Stimulated activated CD8-positive, alpha-beta memory T cell treated with anti-CD3 and anti-CD28 coated beads, Interleukin-7, amount 100 ng/mL, for 1 hour (primary cell): Measurements from ENCODE around the gene TANC1.

Experiments used
- DNase-seq, 2 donors: peaks; one replicate each; pipeline ENCODE4 v3.0.0-alpha.2; 2020; ENCODE audit warnings: low read depth in 2 of 2

Gene TANC1

GRCh38 chr2:159195697-159196096 is 227.3 kb downstream of the TANC1 start:
- DNase-seq = no peak

GRCh38 chr2:159196393-159196925 is 228.0 kb downstream of the TANC1 start:
- DNase-seq = no peak

GRCh38 chr2:159199236-159199635 is 230.8 kb downstream of the TANC1 start:
- DNase-seq = no peak

- no peak for DNase-seq
Observed at GRCh38 chr2:159199761-159200465, 231.5 kb downstream of the TANC1 start.

- no peak for DNase-seq
Observed at GRCh38 chr2:159200498-159200897, 232.1 kb downstream of the TANC1 start.

- DNase-seq = no peak
Observed at GRCh38 chr2:159201360-159202063, 233.1 kb downstream of the TANC1 start.

GRCh38 chr2:159202568-159203071 is 234.2 kb downstream of the TANC1 start:
- DNase-seq = no peak

- no peak for DNase-seq
Observed at GRCh38 chr2:159204381-159205144, 236.1 kb downstream of the TANC1 start.

GRCh38 chr2:159206736-159207380 is 238.4 kb downstream of the TANC1 start:
- DNase-seq = no peak

GRCh38 chr2:159208438-159208837 is 240.0 kb downstream of the TANC1 start:
- DNase-seq = no peak

- peak in 1 of 2 donors; percentile 19 for DNase-seq
Observed at GRCh38 chr2:159209341-159210306, 241.2 kb downstream of the TANC1 start.

- no peak for DNase-seq
Observed at GRCh38 chr2:159211447-159212396, 243.3 kb downstream of the TANC1 start.

GRCh38 chr2:159213296-159213695 is 244.9 kb downstream of the TANC1 start:
- no peak for DNase-seq

- DNase-seq = no peak
Observed at GRCh38 chr2:159214325-159214865, 246.0 kb downstream of the TANC1 start.

- no peak for DNase-seq
Observed at GRCh38 chr2:159215116-159215515, 246.7 kb downstream of the TANC1 start.

GRCh38 chr2:159217676-159218075 is 249.2 kb downstream of the TANC1 start:
- no peak for DNase-seq

- no peak for DNase-seq
Observed at GRCh38 chr2:159218389-159218788, 249.9 kb downstream of the TANC1 start.

GRCh38 chr2:159219394-159219998 is 251.1 kb downstream of the TANC1 start:
- no peak for DNase-seq
